Neural cell (in vitro differentiated cells): Measurements from ENCODE around the gene C1orf232. TPM values are rescaled to one million over a fixed set of nuclear protein-coding genes. Genes with fewer than 3 reads are reported as not detected.

ENCODE experiments used
- H2AFZ ChIP-seq: fragments of 200-600, 300-800 bp; sonication (generic), shearing (Covaris generic); 2 replicates; pipeline ENCODE4 v1.6.0; 2014; ENCODE audit warnings: low read depth, mild to moderate bottlenecking, antibody characterized with exemption, low read length, moderate library complexity
- H3F3A ChIP-seq: fragments of 200-600 bp; shearing (Covaris generic); 2 replicates; pipeline ENCODE4 v1.6.1; 2016; ENCODE audit warnings: mild to moderate bottlenecking, moderate library complexity, mixed read lengths, antibody characterized with exemption, low read length; ENCODE audit not compliant: insufficient read depth, poor library complexity, severe bottlenecking
- H3K27ac ChIP-seq: fragments of 200-600, 300-800 bp; sonication (generic), shearing (Covaris generic); 2 replicates; pipeline ENCODE4 v1.5.1; 2014; ENCODE audit warnings: mild to moderate bottlenecking, low read length, moderate library complexity
- H3K27me3 ChIP-seq: fragments of 300-800, 200-600 bp; sonication (generic), shearing (Covaris generic); 2 replicates; pipeline ENCODE4 v1.6.0; 2014; ENCODE audit warnings: mild to moderate bottlenecking, low read depth, low read length, moderate library complexity; ENCODE audit not compliant: insufficient read depth
- H3K36me3 ChIP-seq: fragments of 300-800, 200-600 bp; sonication (generic), shearing (Covaris generic); 2 replicates; pipeline ENCODE4 v1.5.1; 2014; ENCODE audit warnings: mild to moderate bottlenecking, antibody characterized with exemption, low read length, moderate library complexity; ENCODE audit not compliant: insufficient read depth
- H3K4me2 ChIP-seq: fragments of 300-800, 200-600 bp; sonication (generic), shearing (Covaris generic); 2 replicates; pipeline ENCODE4 v1.6.0; 2014; ENCODE audit warnings: mild to moderate bottlenecking, low read length
- H3K4me3 ChIP-seq: fragments of 300-800, 200-600 bp; sonication (generic), shearing (Covaris generic); 2 replicates; pipeline ENCODE4 v1.5.1; 2014; ENCODE audit warnings: mild to moderate bottlenecking, low read length, moderate library complexity
- H3K79me2 ChIP-seq: fragments of 200-600 bp; shearing (Covaris generic); replicated peaks from 2 replicates; pipeline ENCODE4 v1.6.0; 2014; ENCODE audit warnings: mild to moderate bottlenecking, low read length, moderate library complexity; ENCODE audit not compliant: insufficient read depth
- H3K9ac ChIP-seq: fragments of 300-800, 200-600 bp; sonication (generic), shearing (Covaris generic); 2 replicates; pipeline ENCODE4 v1.6.1; 2016; ENCODE audit warnings: mild to moderate bottlenecking, low read length, mixed read lengths
- H3K9me2 ChIP-seq: fragments of 200-600 bp; shearing (Covaris generic); 2 replicates; pipeline ENCODE4 v1.6.1; 2016; ENCODE audit warnings: mild to moderate bottlenecking, low read length, mixed read lengths; ENCODE audit not compliant: insufficient read depth
- H3K9me3 ChIP-seq: fragments of 200-600, 300-800 bp; sonication (generic), shearing (Covaris generic); 2 replicates; pipeline ENCODE4 v1.6.1; 2016; ENCODE audit warnings: mild to moderate bottlenecking, mixed run types, low read length, moderate library complexity, mixed read lengths
- H4K20me1 ChIP-seq: fragments of 200-600 bp; shearing (Covaris generic); 2 replicates; pipeline ENCODE4 v1.6.1; 2016; ENCODE audit warnings: mild to moderate bottlenecking, mixed run types; ENCODE audit not compliant: insufficient read depth
- CTCF ChIP-seq: fragments of 450-650 bp; IDR thresholded peaks from 2 replicates; pipeline ENCODE4 v1.5.1; 2014; ENCODE audit warnings: antibody characterized with exemption, mild to moderate bottlenecking, moderate library complexity; ENCODE audit not compliant: poor library complexity, severe bottlenecking
- EP300 ChIP-seq: fragments of 450-650 bp; conservative IDR thresholded peaks from 2 replicates; pipeline ENCODE4 v1.6.1; 2014; ENCODE audit warnings: antibody characterized with exemption, mild to moderate bottlenecking, moderate library complexity; ENCODE audit not compliant: poor library complexity, severe bottlenecking
- EZH2 ChIP-seq: fragments of 200-600, 300-800 bp; shearing (Covaris generic), sonication (generic); IDR thresholded peaks from 2 replicates; pipeline ENCODE4 v1.6.1; 2014; ENCODE audit warnings: antibody characterized with exemption, low read length, borderline replicate concordance, mild to moderate bottlenecking; ENCODE audit not compliant: insufficient read depth, poor library complexity, severe bottlenecking
- MXI1 ChIP-seq: fragments of 450-650 bp; conservative IDR thresholded peaks from 2 replicates; pipeline ENCODE4 v1.6.1; 2014; ENCODE audit warnings: antibody characterized with exemption, mild to moderate bottlenecking; ENCODE audit not compliant: poor library complexity, severe bottlenecking
- POLR2AphosphoS5 ChIP-seq: IDR thresholded peaks from 2 replicates; pipeline ENCODE4 v1.6.1; 2012
- RAD21 ChIP-seq: fragments of 450-650 bp; conservative IDR thresholded peaks from 2 replicates; pipeline ENCODE4 v1.6.1; 2014; ENCODE audit warnings: antibody characterized with exemption, mild to moderate bottlenecking, moderate library complexity
- REST ChIP-seq: IDR thresholded peaks from 2 replicates; pipeline ENCODE4 v1.6.1; 2012; ENCODE audit warnings: borderline replicate concordance
- SMC3 ChIP-seq: fragments of 450-650 bp; conservative IDR thresholded peaks from 2 replicates; pipeline ENCODE4 v1.6.1; 2014; ENCODE audit warnings: antibody characterized with exemption, mild to moderate bottlenecking, moderate library complexity; ENCODE audit not compliant: poor library complexity
- TAF1 ChIP-seq: IDR thresholded peaks from 2 replicates; pipeline ENCODE4 v1.6.1; 2012; ENCODE audit warnings: low read depth
- polyA plus RNA-seq: library from polyadenylated mRNA; depleted of rRNA; stranded (reverse); fragments of >200 nt; gene quantifications from 2 replicates; pipeline ENCODE4 v1.2.3, GENCODE V29; 2014

Gene C1orf232
- polyA plus RNA-seq, 1 donor from 2014 or later, result not detected

GRCh38 chr1:26145960-26146294 lies 22.8 kb downstream of the C1orf232 start:
- Histone ChIP-seq H3K36me3 (no peaks in the 10 kb centered on the region), H3K4me2 (no peak overlapping the region), H2AFZ (no peak overlapping the region), H3K27me3 (no peaks in the 10 kb centered on the region), H3K9me3 (no peaks in the 10 kb centered on the region), H3K9ac (no peak overlapping the region), H3F3A (no peaks in the 10 kb centered on the region), H3K9me2 (no peaks in the 10 kb centered on the region), H4K20me1 (no peaks in the 10 kb centered on the region), H3K79me2 (no peaks in the 10 kb centered on the region), H3K27ac (no peak overlapping the region), H3K4me3 (no peak overlapping the region)
- no peak for TF ChIP-seq MXI1
- TF ChIP-seq RAD21, result no peak
- no peak for TF ChIP-seq SMC3
- no peak for TF ChIP-seq EP300
- no peak for TF ChIP-seq TAF1
- no peak for TF ChIP-seq EZH2
- TF ChIP-seq CTCF, result no peak
- no peak for TF ChIP-seq POLR2AphosphoS5
- no peak for TF ChIP-seq REST

GRCh38 chr1:26145041-26145959 lies 23.5 kb downstream of the C1orf232 start:
- no peak for TF ChIP-seq EZH2
- TF ChIP-seq SMC3, result peak; percentile 87
- TF ChIP-seq RAD21, result peak; percentile 77
- peak; percentile 84 for TF ChIP-seq CTCF
- H3K9me2 ChIP-seq, result no peaks in the 10 kb centered on the region
- H3K27ac ChIP-seq, result no peak overlapping the region
- no peaks in the 10 kb centered on the region for H3K27me3 ChIP-seq
- H3K4me3 ChIP-seq, result no peak overlapping the region
- H3K36me3 ChIP-seq, result no peaks in the 10 kb centered on the region
- H4K20me1 ChIP-seq, result no peaks in the 10 kb centered on the region
- no peak overlapping the region for H3K9ac ChIP-seq
- H2AFZ ChIP-seq, result no peak overlapping the region
- H3K79me2 ChIP-seq, result no peaks in the 10 kb centered on the region
- no peak overlapping the region for H3K4me2 ChIP-seq
- H3K9me3 ChIP-seq, result no peaks in the 10 kb centered on the region
- no peaks in the 10 kb centered on the region for H3F3A ChIP-seq
